Uterus (tissue), 4 donors: ENCODE measurements around the gene TBC1D1. TPM values are rescaled to one million over a fixed set of nuclear protein-coding genes. Genes with fewer than 3 reads are reported as not detected.
A peak's percentile ranks its signal among the peaks of the same experiment; 100 is the strongest.

ENCODE experiments used
- DNase-seq, 2 donors: peaks; one replicate each; pipeline ENCODE4 v3.0.0-alpha.2; 2019 to 2020
- H3K27ac ChIP-seq, 2 donors: fragments of 200-600 bp; sonication (generic); 1 replicate in 1 of 2; 2 replicates in 1 of 2; pipeline ENCODE4 v1.5.1; 2016 to 2018
- H3K27me3 ChIP-seq, 2 donors: fragments of 200-600 bp; sonication (generic); one replicate each; pipeline ENCODE4 v1.5.1; 2018 to 2019; ENCODE audit warnings: control low read depth in 1 of 2
- H3K36me3 ChIP-seq, 2 donors: fragments of 200-600 bp; sonication (generic); one replicate each; pipeline ENCODE4 v1.5.1; 2019; ENCODE audit warnings: control low read depth in 1 of 2
- H3K4me1 ChIP-seq, 2 donors: fragments of 200-600 bp; sonication (generic); one replicate each; pipeline ENCODE4 v1.5.1; 2018 to 2019; ENCODE audit warnings: control low read depth in 1 of 2
- H3K4me3 ChIP-seq, 2 donors: fragments of 200-600 bp; sonication (generic); 1 replicate in 1 of 2; 2 replicates in 1 of 2; pipeline ENCODE4 v1.5.1; 2018 to 2019; ENCODE audit warnings: mild to moderate bottlenecking in 1 of 2
- H3K9me3 ChIP-seq, 2 donors: fragments of 200-600 bp; sonication (generic); one replicate each; pipeline ENCODE4 v1.5.1; 2019; ENCODE audit warnings: control low read depth in 1 of 2
- CTCF ChIP-seq, 4 experiments: fragments of 200-600 bp in 2 of 4; fragments of 450-650 bp in 2 of 4; sonication (generic) in 2 of 4; IDR thresholded peaks; one replicate each; pipeline ENCODE4 v1.5.1; 2016 to 2019; ENCODE audit warnings: antibody characterized with exemption in 4 of 4, mild to moderate bottlenecking in 2 of 4, moderate library complexity in 1 of 4
- POLR2A ChIP-seq, 2 donors: fragments of 450-650 bp; IDR thresholded peaks; one replicate each; pipeline ENCODE4 v1.6.1; 2016; ENCODE audit warnings: antibody characterized with exemption in 2 of 2, mild to moderate bottlenecking in 1 of 2, moderate library complexity in 1 of 2
- intact Hi-C: fragments of 100-400 bp; cut with DNase I; formaldehyde crosslinking; loops from one replicate; pipeline ENCODE4 v1.15.1; 2023; ENCODE audit warnings: low total_unique reads
- total RNA-seq, 4 donors: library from RNA; depleted of rRNA in 3 of 4; stranded (reverse); fragments of >200 nt in 3 of 4; gene quantifications; one replicate each; pipeline versions ENCODE4 v1.1.0 to v1.2.4, GENCODE V29; 2014 to 2023
- donor health status: DM: yes; HTN: yes; CAD: no.

The TBC1D1 gene
- total RNA-seq, 4 donors from 2014 or later, result 172 to 402 (median 236) TPM

GRCh38 chr4:38002451-38003071 lies 111.7 kb downstream of the TBC1D1 start:
- H3K4me1 ChIP-seq, result peaks cover 0 to 4% of the 10 kb centered on the region in 2 donors
- peak overlapping the region; percentile 91 to 99 for H3K27ac ChIP-seq

GRCh38 chr4:38003102-38003501 lies 112.2 kb downstream of the TBC1D1 start:
- H3K27ac ChIP-seq, result peak overlapping the region; percentile 91 to 99

More at GRCh38 chr4:38002451-38003071, 111.7 kb downstream of the TBC1D1 start:
- DNase-seq, result no peak
- Histone ChIP-seq H3K4me3 (no peak overlapping the region), H3K27me3 (no peaks in the 10 kb centered on the region), H3K36me3 (no peaks in the 10 kb centered on the region), H3K9me3 (no peaks in the 10 kb centered on the region)
- no peak for TF ChIP-seq POLR2A (IDR thresholded peaks at IDR 0.05)
- no peak for TF ChIP-seq CTCF (IDR thresholded peaks at IDR 0.05)
- intact Hi-C loops, result no loop called here

GRCh38 chr4:38003628-38004027 lies 112.7 kb downstream of the TBC1D1 start:
- H3K4me1 ChIP-seq, result no peaks in the 10 kb centered on the region
- H3K4me3 ChIP-seq, result no peak overlapping the region
- H3K27ac ChIP-seq, result peak overlapping the region; percentile 91 to 99
- DNase-seq, result no peak
- intact Hi-C loops, result no loop called here
- no peak for TF ChIP-seq POLR2A (IDR thresholded peaks at IDR 0.05)
- no peak for TF ChIP-seq CTCF (IDR thresholded peaks at IDR 0.05)
- H3K9me3 ChIP-seq, result no peaks in the 10 kb centered on the region
- H3K36me3 ChIP-seq, result no peaks in the 10 kb centered on the region
- no peaks in the 10 kb centered on the region for H3K27me3 ChIP-seq

More at GRCh38 chr4:38003102-38003501, 112.2 kb downstream of the TBC1D1 start:
- intact Hi-C loops, result no loop called here
- Histone ChIP-seq H3K4me1 (peaks cover 0 to 4% of the 10 kb centered on the region in 2 donors), H3K4me3 (no peak overlapping the region), H3K27me3 (no peaks in the 10 kb centered on the region), H3K9me3 (no peaks in the 10 kb centered on the region), H3K36me3 (no peaks in the 10 kb centered on the region)
- no peak for TF ChIP-seq CTCF (IDR thresholded peaks at IDR 0.05)
- TF ChIP-seq POLR2A (IDR thresholded peaks at IDR 0.05), result no peak
- DNase-seq, result no peak

GRCh38 chr4:38004062-38004461 lies 113.2 kb downstream of the TBC1D1 start:
- H3K4me1 ChIP-seq, result no peaks in the 10 kb centered on the region
- H3K36me3 ChIP-seq, result no peaks in the 10 kb centered on the region
- TF ChIP-seq POLR2A (IDR thresholded peaks at IDR 0.05) (no peak), CTCF (IDR thresholded peaks at IDR 0.05) (no peak)
- H3K27me3 ChIP-seq, result no peaks in the 10 kb centered on the region
- no peak overlapping the region for H3K4me3 ChIP-seq
- peak overlapping the region; percentile 91 to 99 for H3K27ac ChIP-seq
- intact Hi-C loops, result no loop called here
- no peak for DNase-seq
- H3K9me3 ChIP-seq, result no peaks in the 10 kb centered on the region

- H3K4me3 ChIP-seq, result no peak overlapping the region
- intact Hi-C loops, result no loop called here
- no peak for TF ChIP-seq POLR2A (IDR thresholded peaks at IDR 0.05)
- no peak for TF ChIP-seq CTCF (IDR thresholded peaks at IDR 0.05)
- no peaks in the 10 kb centered on the region for H3K27me3 ChIP-seq
- peak overlapping the region; percentile 91 to 99 for H3K27ac ChIP-seq
- no peaks in the 10 kb centered on the region for H3K4me1 ChIP-seq
- no peaks in the 10 kb centered on the region for H3K36me3 ChIP-seq
- peak; percentile 54 to 78 for DNase-seq
- H3K9me3 ChIP-seq, result no peaks in the 10 kb centered on the region
Measured at GRCh38 chr4:38004887-38005286, 114.0 kb downstream of the TBC1D1 start.
